Choroid plexus epithelial cell (primary cell): Measurements from ENCODE around the gene RND1.
"Not testable (repeated sequence)": the region's sequence is repeated elsewhere in the genome, so short reads cannot be mapped to it uniquely, and the experiment has no call there.

Experiments
- DNase-seq: peaks from one replicate; pipeline ENCODE4 v3.0.0-alpha.2; 2010; ENCODE audit warnings: low read depth
- H3K4me3 ChIP-seq: 2 replicates; pipeline ENCODE4 v1.5.1; 2011; ENCODE audit warnings: low read depth, mild to moderate bottlenecking, control low read depth, low read length, moderate library complexity
- CTCF ChIP-seq: conservative IDR thresholded peaks from 2 replicates; pipeline ENCODE4 v1.5.1; 2011; ENCODE audit warnings: low read depth, mild to moderate bottlenecking, control low read depth, inconsistent platforms, low read length, moderate library complexity

The RND1 gene

GRCh38 chr12:48882315-48882687 lies 16.6 kb upstream of the RND1 start:
- peak; percentile 39 for DNase-seq
- TF ChIP-seq CTCF = no peak
- peak overlapping the region; percentile 19 for H3K4me3 ChIP-seq

GRCh38 chr12:48881686-48882314 lies 16.1 kb upstream of the RND1 start:
- no peak overlapping the region for H3K4me3 ChIP-seq
- no peak for DNase-seq
- no peak for TF ChIP-seq CTCF

GRCh38 chr12:48880647-48881046 lies 15.0 kb upstream of the RND1 start:
- no peak for DNase-seq
- TF ChIP-seq CTCF = no peak

GRCh38 chr12:48878548-48878947 lies 12.9 kb upstream of the RND1 start:
- no peak for TF ChIP-seq CTCF
- DNase-seq = no peak
- no peak overlapping the region for H3K4me3 ChIP-seq

More at GRCh38 chr12:48880647-48881046, 15.0 kb upstream of the RND1 start:
- no peak overlapping the region for H3K4me3 ChIP-seq

- DNase-seq = no peak
- no peak for TF ChIP-seq CTCF
- H3K4me3 ChIP-seq = no peak overlapping the region
Measured at GRCh38 chr12:48875944-48876515, 10.4 kb upstream of the RND1 start.

GRCh38 chr12:48873534-48873933 lies 7.9 kb upstream of the RND1 start:
- DNase-seq, H3K4me3 ChIP-seq: not testable (repeated sequence)

GRCh38 chr12:48873096-48873495 lies 7.4 kb upstream of the RND1 start:
- no peak for TF ChIP-seq CTCF
- DNase-seq = no peak

More at GRCh38 chr12:48873096-48873495, 7.4 kb upstream of the RND1 start:
- no peak overlapping the region for H3K4me3 ChIP-seq
